ENCODE measurements around the gene SLC7A8.
"Not testable (repeated sequence)": the region's sequence is repeated elsewhere in the genome, so short reads cannot be mapped to it uniquely, and the experiment has no call there.

SLC7A8 gene

GRCh38 chr14:23183479-23183878, at the start of gene SLC7A8:
TSS of gene SLC7A8 (minus strand) at chr14:23183660. CDS start at chr14:23182914, 746 bp downstream.
- peak in 2 of 4 experiments; percentile 13 to 14 for DNase-seq (ENCODE audit: low read depth in 4 of 4, low spot score in 1 of 4)

GRCh38 chr14:23232241-23232808, 48.9 kb upstream of the SLC7A8 start:
- not testable (repeated sequence) for DNase-seq (ENCODE audit: low read depth in 4 of 4, low spot score in 1 of 4)

- no peak for DNase-seq (ENCODE audit: low read depth in 4 of 4, low spot score in 1 of 4)
These were observed 45.4 kb upstream of the SLC7A8 start for GRCh38 chr14:23228812-23229211.

GRCh38 chr14:23227566-23227965, 44.1 kb upstream of the SLC7A8 start:
- no peak for DNase-seq (ENCODE audit: low read depth in 4 of 4, low spot score in 1 of 4)

- not testable (repeated sequence) for DNase-seq (ENCODE audit: low read depth in 4 of 4, low spot score in 1 of 4)
These were observed 41.5 kb upstream of the SLC7A8 start for GRCh38 chr14:23224958-23225357.

GRCh38 chr14:23219075-23219474, 35.6 kb upstream of the SLC7A8 start:
- DNase-seq (ENCODE audit: low read depth in 4 of 4, low spot score in 1 of 4): no peak

GRCh38 chr14:23217032-23218020, 33.9 kb upstream of the SLC7A8 start:
- DNase-seq (ENCODE audit: low read depth in 4 of 4, low spot score in 1 of 4): no peak

- DNase-seq (ENCODE audit: low read depth in 4 of 4, low spot score in 1 of 4): no peak
These were observed 32.0 kb upstream of the SLC7A8 start for GRCh38 chr14:23215421-23215820.

GRCh38 chr14:23209651-23210423, 26.4 kb upstream of the SLC7A8 start:
- no peak for DNase-seq (ENCODE audit: low read depth in 4 of 4, low spot score in 1 of 4)

GRCh38 chr14:23208324-23208723, 24.9 kb upstream of the SLC7A8 start:
- no peak for DNase-seq (ENCODE audit: low read depth in 4 of 4, low spot score in 1 of 4)

GRCh38 chr14:23207146-23207540, 23.7 kb upstream of the SLC7A8 start:
- no peak for DNase-seq (ENCODE audit: low read depth in 4 of 4, low spot score in 1 of 4)

GRCh38 chr14:23206422-23207145, 23.1 kb upstream of the SLC7A8 start:
- DNase-seq (ENCODE audit: low read depth in 4 of 4, low spot score in 1 of 4): no peak

GRCh38 chr14:23202001-23202400, 18.5 kb upstream of the SLC7A8 start:
- no peak for DNase-seq (ENCODE audit: low read depth in 4 of 4, low spot score in 1 of 4)

- DNase-seq (ENCODE audit: low read depth in 4 of 4, low spot score in 1 of 4): not testable (repeated sequence)
These were observed 15.7 kb upstream of the SLC7A8 start for GRCh38 chr14:23199141-23199540.

- DNase-seq (ENCODE audit: low read depth in 4 of 4, low spot score in 1 of 4): not testable (repeated sequence)
These were observed 13.0 kb upstream of the SLC7A8 start for GRCh38 chr14:23196487-23196886.

GRCh38 chr14:23195552-23196101, 12.2 kb upstream of the SLC7A8 start:
- no peak for DNase-seq (ENCODE audit: low read depth in 4 of 4, low spot score in 1 of 4)

GRCh38 chr14:23193432-23193831, 10.0 kb upstream of the SLC7A8 start:
- no peak for DNase-seq (ENCODE audit: low read depth in 4 of 4, low spot score in 1 of 4)

- DNase-seq (ENCODE audit: low read depth in 4 of 4, low spot score in 1 of 4): no peak
These were observed 4.5 kb upstream of the SLC7A8 start for GRCh38 chr14:23187925-23188324.

- no peak for DNase-seq (ENCODE audit: low read depth in 4 of 4, low spot score in 1 of 4)
These were observed 3.6 kb upstream of the SLC7A8 start for GRCh38 chr14:23186913-23187654.

- DNase-seq (ENCODE audit: low read depth in 4 of 4, low spot score in 1 of 4): no peak
These were observed 1.6 kb upstream of the SLC7A8 start for GRCh38 chr14:23185063-23185462.
